Measurements from ENCODE around the gene KCNA1. TPM values are rescaled to one million over a fixed set of nuclear protein-coding genes. Genes with fewer than 3 reads are reported as not detected.

The KCNA1 gene
- total RNA-seq, 1 experiment from 2014 or later, result not detected

GRCh38 chr12:4910502-4911315 lies 1.0 kb downstream of the KCNA1 start:
- DNase-seq (ENCODE audit: low read depth), result no peak

DNA sequence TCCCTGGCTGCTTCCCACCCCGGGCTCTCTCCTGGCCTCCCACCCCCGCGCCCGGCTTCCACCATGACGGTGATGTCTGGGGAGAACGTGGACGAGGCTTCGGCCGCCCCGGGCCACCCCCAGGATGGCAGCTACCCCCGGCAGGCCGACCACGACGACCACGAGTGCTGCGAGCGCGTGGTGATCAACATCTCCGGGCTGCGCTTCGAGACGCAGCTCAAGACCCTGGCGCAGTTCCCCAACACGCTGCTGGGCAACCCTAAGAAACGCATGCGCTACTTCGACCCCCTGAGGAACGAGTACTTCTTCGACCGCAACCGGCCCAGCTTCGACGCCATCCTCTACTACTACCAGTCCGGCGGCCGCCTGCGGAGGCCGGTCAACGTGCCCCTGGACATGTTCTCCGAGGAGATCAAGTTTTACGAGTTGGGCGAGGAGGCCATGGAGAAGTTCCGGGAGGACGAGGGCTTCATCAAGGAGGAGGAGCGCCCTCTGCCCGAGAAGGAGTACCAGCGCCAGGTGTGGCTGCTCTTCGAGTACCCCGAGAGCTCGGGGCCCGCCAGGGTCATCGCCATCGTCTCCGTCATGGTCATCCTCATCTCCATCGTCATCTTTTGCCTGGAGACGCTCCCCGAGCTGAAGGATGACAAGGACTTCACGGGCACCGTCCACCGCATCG lies 1.8 kb downstream of the KCNA1 start:
- DNase-seq (ENCODE audit: low read depth), result no peak

GRCh38 chr12:4914720-4915119 lies 5.0 kb downstream of the KCNA1 start:
- DNase-seq (ENCODE audit: low read depth), result no peak

GRCh38 chr12:4915752-4916151 lies 6.0 kb downstream of the KCNA1 start:
- DNase-seq (ENCODE audit: low read depth), result no peak

GRCh38 chr12:4918950-4919660 lies 9.4 kb downstream of the KCNA1 start:
- DNase-seq (ENCODE audit: low read depth), result peak; percentile 17

- DNase-seq (ENCODE audit: low read depth), result no peak
Measured at GRCh38 chr12:4932576-4932975, 22.9 kb downstream of the KCNA1 start.

DNA sequence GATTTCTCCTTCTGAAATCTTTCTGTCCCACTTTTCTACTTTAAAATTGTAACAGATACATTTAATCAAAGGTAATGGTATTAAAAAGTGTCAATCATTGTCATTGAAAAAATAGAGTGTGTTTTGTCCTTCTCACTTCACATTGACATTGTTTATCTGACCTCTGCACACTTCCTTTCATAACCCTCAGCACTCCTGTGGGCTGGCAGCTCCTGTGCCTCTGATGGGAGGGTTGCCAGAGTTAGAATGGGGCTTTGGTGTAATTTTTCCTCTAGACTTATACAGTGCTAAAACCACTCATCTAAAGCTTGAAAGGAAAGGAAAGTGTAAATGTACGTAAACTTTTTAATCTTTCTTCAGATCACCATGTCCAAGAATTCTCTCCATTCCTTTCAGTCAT lies 23.7 kb downstream of the KCNA1 start:
- DNase-seq (ENCODE audit: low read depth), result no peak

DNA sequence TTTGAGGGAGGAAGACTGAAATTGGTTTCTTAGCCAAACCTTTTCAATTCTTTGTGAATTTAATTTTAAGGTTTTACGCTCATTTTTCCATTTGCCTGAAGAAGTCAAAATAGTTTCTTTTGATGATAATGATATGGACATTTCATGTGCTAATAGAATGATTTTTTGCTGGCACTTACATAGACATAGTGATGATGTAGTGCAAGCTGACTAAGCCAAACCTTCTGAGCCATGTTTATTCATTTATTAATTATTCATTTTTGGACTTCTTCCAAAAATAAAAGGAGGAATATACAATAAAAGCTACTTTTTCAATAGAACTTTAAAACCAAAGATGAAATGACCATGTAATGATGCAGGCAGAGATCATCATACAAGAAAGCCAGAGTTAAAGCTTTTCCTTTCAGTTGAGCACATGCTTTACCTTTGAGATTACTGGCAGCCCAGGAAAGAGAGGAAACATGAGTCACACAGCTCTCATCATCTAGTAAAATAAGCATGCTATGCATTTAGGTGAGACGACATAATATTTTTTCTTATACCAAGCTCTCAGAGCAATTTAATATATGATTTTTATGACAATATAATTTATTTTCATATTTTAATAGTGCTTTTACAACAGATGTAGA lies 24.8 kb downstream of the KCNA1 start:
- peak; percentile 52 for DNase-seq (ENCODE audit: low read depth)

DNA sequence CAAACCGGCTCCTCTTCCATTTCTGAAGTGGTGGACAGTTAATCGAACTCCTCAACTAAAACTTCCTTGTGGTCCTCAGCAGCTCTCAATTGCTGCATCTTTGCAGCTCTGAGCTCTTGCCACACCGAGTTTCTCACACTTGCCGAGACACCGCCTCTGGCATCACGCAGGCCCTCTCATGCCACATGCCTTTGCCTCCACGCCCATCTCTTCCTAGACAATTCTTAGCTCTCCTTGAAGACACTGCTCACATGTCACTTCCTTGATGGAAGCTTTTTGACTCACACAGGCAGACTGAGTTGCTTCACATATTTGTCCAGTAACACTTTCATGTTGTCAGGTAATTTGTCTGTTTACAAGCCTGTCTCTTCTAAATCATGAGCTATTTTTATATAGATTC lies 29.2 kb downstream of the KCNA1 start:
- DNase-seq (ENCODE audit: low read depth), result no peak

GRCh38 chr12:4939418-4940023 lies 29.8 kb downstream of the KCNA1 start:
- no peak for DNase-seq (ENCODE audit: low read depth)

GRCh38 chr12:4943067-4943937 lies 33.6 kb downstream of the KCNA1 start:
- DNase-seq (ENCODE audit: low read depth), result no peak

GRCh38 chr12:4943938-4944284 lies 34.2 kb downstream of the KCNA1 start:
- no peak for DNase-seq (ENCODE audit: low read depth)

- no peak for DNase-seq (ENCODE audit: low read depth)
Measured at GRCh38 chr12:4947253-4947652, 37.5 kb downstream of the KCNA1 start.

GRCh38 chr12:4951083-4951482 lies 41.4 kb downstream of the KCNA1 start:
- DNase-seq (ENCODE audit: low read depth), result no peak

GRCh38 chr12:4951601-4952000 lies 41.9 kb downstream of the KCNA1 start:
- no peak for DNase-seq (ENCODE audit: low read depth)

DNA sequence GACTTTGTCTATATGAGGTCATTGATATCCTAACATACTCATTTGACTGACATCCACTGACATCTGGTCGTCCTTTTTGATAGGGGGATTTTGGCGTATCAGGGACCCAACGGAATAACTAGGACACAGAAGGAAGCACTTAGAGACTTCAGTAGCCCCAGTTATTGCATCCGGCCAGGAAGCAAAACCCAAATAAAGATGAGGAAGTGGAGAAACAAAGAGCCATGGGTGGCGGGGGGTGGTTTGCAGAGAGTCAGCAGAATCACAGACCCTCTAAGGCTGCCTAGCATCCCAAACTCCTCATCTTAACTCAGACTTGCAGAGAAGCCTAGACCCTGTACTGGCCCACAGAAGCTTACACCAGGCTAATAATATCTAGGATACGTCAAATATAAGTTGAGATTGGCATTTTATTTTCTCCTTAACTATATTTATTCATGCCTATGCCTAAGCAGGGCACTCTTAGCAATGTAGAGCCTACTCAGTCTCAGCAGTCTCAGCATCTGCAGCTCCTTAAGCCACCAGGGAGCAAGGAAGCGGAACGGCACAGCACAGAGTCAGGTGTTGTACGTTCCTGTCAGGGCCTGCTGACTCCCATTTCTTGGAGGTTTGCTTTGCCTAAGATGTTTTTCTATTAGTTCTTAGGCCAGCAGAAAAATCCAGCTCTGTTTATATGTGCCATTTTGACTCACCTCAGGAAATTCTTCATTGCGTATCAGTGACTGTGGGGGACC lies 45.1 kb downstream of the KCNA1 start:
- DNase-seq (ENCODE audit: low read depth), result no peak

DNA sequence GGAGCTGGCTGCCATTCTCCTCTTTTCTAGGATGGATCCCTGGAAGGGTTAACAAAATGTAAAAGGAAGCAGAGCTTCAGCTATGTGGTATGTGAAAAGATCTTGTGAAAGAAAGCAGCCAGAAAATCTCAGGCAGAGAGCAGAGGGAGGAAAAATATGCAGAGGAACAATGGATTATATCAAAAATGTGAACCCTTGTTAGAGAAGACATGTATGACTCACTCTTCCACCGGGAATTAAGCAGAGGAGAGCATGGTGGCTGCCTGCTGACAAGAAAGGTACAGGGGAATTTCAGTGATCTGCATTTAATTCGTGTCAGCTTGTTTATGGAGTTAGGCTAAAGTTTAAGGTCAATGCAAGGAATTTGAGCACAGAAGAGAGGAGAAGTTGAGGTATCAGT lies 46.3 kb downstream of the KCNA1 start:
- DNase-seq (ENCODE audit: low read depth), result no peak

DNA sequence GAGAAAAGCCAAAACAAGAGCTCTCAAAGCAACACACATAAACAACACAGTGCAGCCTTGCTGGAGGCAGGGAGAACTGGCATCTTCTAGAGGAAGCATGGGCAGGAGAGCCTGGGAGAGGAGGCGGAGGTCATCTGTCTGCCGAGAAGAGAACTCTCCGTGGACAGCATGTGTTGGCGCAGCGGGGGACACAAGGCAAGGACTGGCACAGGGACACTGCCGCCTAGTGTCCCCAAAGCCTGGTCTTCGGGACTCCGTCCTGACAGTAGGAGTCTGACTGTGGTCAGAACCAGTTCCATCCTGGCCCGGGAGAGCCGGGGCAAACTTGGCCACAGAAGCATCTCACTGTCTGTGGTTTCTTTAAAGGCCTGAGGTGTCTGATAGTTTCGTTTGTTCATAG lies 47.3 kb downstream of the KCNA1 start:
- no peak for DNase-seq (ENCODE audit: low read depth)

DNA sequence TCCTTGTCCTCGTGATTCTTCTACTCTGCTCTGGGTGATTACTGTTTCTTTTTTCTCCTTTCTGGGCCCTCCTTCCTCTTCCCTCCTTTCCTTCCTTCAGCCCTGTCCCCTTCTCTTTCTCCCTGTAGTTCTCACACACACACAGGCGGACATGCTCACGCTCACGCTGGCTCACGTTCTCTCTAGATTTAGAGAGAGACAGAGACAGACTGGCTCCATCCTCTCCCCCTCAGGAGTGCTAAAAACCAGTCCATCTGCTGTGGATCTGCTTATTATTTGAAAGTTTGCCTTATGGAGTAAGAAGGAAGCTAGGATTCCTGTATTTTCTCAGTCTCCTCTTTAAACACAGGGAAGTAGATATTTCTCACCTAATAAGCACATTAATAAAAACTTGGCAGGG lies 48.1 kb downstream of the KCNA1 start:
- DNase-seq (ENCODE audit: low read depth), result no peak
